Stomach (tissue), 9 donors: ENCODE results near the gene LPAR5. TPM values are rescaled to one million over a fixed set of nuclear protein-coding genes. Genes with fewer than 3 reads are reported as not detected.
"Not testable (repeated sequence)": the region's sequence is repeated elsewhere in the genome, so short reads cannot be mapped to it uniquely, and the experiment has no call there.

Source experiments
- DNase-seq, 2 donors: peaks; one replicate each; pipeline versions ENCODE4 v3.0.0 to v3.0.0-alpha.2; 2013 to 2019
- H3K27ac ChIP-seq, 5 donors: fragments of 200-600 bp in 4 of 5; sonication (generic) in 4 of 5; one replicate each; pipeline ENCODE4 v1.5.1; 2013 to 2019; ENCODE audit warnings: mild to moderate bottlenecking in 1 of 5, moderate library complexity in 1 of 5
- H3K27me3 ChIP-seq, 3 donors: fragments of 200-600 bp; sonication (generic); one replicate each; pipeline ENCODE4 v1.5.1; 2017 to 2019; ENCODE audit warnings: mixed run types in 1 of 3
- H3K36me3 ChIP-seq, 4 donors: fragments of 200-600 bp; sonication (generic); 1 replicate in 3 of 4; 2 replicates in 1 of 4; pipeline ENCODE4 v1.5.1; 2016 to 2019
- H3K4me1 ChIP-seq, 4 donors: fragments of 200-600 bp; sonication (generic); one replicate each; pipeline ENCODE4 v1.5.1; 2016 to 2019
- H3K4me3 ChIP-seq, 4 donors: fragments of 200-600 bp; sonication (generic) in 3 of 4; one replicate each; pipeline ENCODE4 v1.5.1; 2016 to 2019; ENCODE audit warnings: mild to moderate bottlenecking in 1 of 4
- H3K9me3 ChIP-seq, 4 donors: fragments of 200-600 bp; sonication (generic); one replicate each; pipeline ENCODE4 v1.5.1; 2016 to 2019
- CTCF ChIP-seq, 7 experiments: fragments of 450-650 bp in 4 of 7; fragments of 200-600 bp in 3 of 7; sonication (generic) in 3 of 7; IDR thresholded peaks; one replicate each; pipeline ENCODE4 v1.5.1; 2016 to 2019; ENCODE audit warnings: antibody characterized with exemption in 7 of 7, control low read depth in 2 of 7, mild to moderate bottlenecking in 1 of 7
- EP300 ChIP-seq: sonication (generic); formaldehyde crosslinking; IDR thresholded peaks from one replicate; pipeline ENCODE4 v1.6.1; 2017; ENCODE audit warnings: antibody characterized with exemption
- POLR2A ChIP-seq, 4 donors: fragments of 450-650 bp; IDR thresholded peaks; one replicate each; pipeline ENCODE4 v1.6.1; 2016; ENCODE audit warnings: antibody characterized with exemption in 4 of 4, control low read depth in 2 of 4, mild to moderate bottlenecking in 1 of 4, moderate library complexity in 1 of 4
- POLR2AphosphoS5 ChIP-seq, 3 donors: sonication (generic); formaldehyde crosslinking; IDR thresholded peaks; one replicate each; pipeline ENCODE4 v1.6.1; 2016; ENCODE audit warnings: antibody characterized with exemption in 3 of 3
- WGBS, 5 donors: extraction: QIAGEN DNeasy Blood & Tissue Kit in 3 of 5; methylation state at CpG; one replicate each; pipeline versions ENCODE4 v1.1.5 to v1.1.7; 2013 to 2018; 5-methylcytosine and 5-hydroxymethylcytosine counted together
- intact Hi-C: fragments of 100-400 bp; cut with DNase I; formaldehyde crosslinking; loops from one replicate; pipeline ENCODE4 v1.15.1; 2023; ENCODE audit warnings: low total_unique reads
- polyA plus RNA-seq, 3 donors: library from polyadenylated mRNA; stranded (reverse); fragments of 200-250 nt; gene quantifications; one replicate each; pipeline ENCODE4 v1.2.3, GENCODE V29; 2013
- total RNA-seq, 5 donors: library from RNA; depleted of rRNA; stranded (reverse); fragments of >200 nt; gene quantifications; one replicate each; pipeline versions ENCODE4 v1.1.0 to v1.2.3, GENCODE V29; 2014 to 2016
- donor health status: healthy with polysubstance abuse.
- donor health status: Bipolar disorder and iron deficiency.
- donor health status: healthy.

LPAR5 gene
- total and polyA plus RNA-seq, 8 donors, result 1.3 to 33.0 (median 4.5) TPM

DNA sequence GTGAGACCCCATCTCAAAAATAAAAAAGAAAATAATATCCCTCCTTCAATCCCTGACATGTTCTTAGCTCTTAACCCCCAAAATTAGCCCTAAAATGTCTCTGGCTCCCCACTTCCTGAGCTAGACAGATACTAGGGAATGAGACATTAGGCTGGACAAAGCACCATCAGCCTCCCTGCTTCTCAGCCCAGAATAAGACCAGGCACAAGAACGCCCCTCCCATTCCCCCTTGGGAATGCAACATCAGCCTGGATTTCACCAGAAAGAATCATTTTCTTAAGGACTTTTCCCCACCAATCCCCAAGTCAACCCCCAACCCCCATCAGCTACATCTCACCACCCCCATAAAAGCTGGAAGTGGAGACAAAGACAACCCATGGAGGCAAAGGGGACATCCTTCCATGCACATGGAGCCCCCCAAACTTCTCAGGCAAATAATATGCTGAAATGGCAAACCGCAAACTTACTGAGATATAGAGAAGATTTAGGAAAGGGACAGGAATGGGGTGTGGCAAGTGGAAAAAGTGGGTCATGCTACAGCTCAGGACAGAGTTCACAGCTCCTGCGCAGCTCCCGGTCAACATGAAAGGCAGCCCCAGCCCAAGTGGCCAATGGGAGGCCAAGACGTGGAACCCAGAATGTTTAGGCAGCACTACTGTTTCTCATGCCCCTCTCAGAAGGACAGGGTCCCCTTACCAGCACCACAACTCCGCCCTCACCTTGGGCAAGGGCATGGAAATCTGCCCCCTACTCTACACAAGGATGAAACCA is 31.3 kb downstream of the LPAR5 start:
- intact Hi-C loops, result no loop called here
- Histone ChIP-seq H3K36me3 (peaks cover 32 to 38% (median 32%) of the 10 kb centered on the region in 4 donors), H3K27ac (peak overlapping the region; percentile 11 to 99 (median 98)), H3K4me1 (peaks cover 33 to 65% (median 51%) of the 10 kb centered on the region in 4 donors), H3K27me3 (no peaks in the 10 kb centered on the region), H3K4me3 (peak overlapping the region; percentile 81 to 99 (median 96)), H3K9me3 (no peaks in the 10 kb centered on the region)
- WGBS, 5 donors, result 30 to 47% (median 37%) methylated on average over 6 of the region's 6 CpGs
- peak in 1 of 2 donors; percentile 48 for DNase-seq
- no peak for TF ChIP-seq POLR2A (IDR thresholded peaks at IDR 0.05)
- TF ChIP-seq POLR2AphosphoS5 (IDR thresholded peaks at IDR 0.05), result no peak
- no peak for TF ChIP-seq EP300
- TF ChIP-seq CTCF (IDR thresholded peaks at IDR 0.05), result no peak

DNA sequence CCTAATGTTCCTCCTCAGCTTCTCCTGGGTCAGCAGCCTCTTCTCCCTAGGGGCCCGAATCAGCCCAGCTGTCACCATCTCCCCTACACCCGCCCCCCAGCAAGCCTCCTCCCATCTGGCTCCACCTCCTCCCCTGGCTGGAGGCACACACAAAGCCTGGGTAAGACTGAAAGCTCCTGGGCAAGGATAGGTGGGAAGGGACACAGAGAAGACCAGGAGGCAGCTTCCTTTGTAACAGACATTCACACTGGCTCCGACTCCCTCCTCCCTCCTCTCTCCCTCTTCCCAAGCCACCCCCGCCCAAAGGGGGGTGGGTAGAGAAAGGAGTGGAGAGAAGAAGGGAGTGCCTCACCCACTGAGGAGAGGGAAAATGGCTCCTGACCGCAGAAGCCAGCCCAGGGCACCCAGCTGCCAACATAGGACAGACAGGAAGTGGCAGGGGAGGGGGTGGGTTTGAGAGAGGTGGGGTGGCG is 32.6 kb downstream of the LPAR5 start:
- Histone ChIP-seq H3K4me1 (peaks cover 37 to 63% (median 51%) of the 10 kb centered on the region in 4 donors), H3K4me3 (peak overlapping the region; percentile 5 to 94 (median 16)), H3K36me3 (peaks cover 45 to 51% (median 45%) of the 10 kb centered on the region in 4 donors), H3K27ac (peak overlapping the region in 4 of 5 donors; percentile 51 to 98 (median 98)), H3K9me3 (no peaks in the 10 kb centered on the region), H3K27me3 (no peaks in the 10 kb centered on the region)
- no peak for TF ChIP-seq POLR2A (IDR thresholded peaks at IDR 0.05)
- no peak for TF ChIP-seq EP300
- TF ChIP-seq CTCF (IDR thresholded peaks at IDR 0.05), result no peak
- TF ChIP-seq POLR2AphosphoS5 (IDR thresholded peaks at IDR 0.05), result no peak
- peak in 1 of 2 donors; percentile 58 for DNase-seq
- intact Hi-C loops, result no loop called here
- WGBS, 5 donors, result 7 to 23% (median 15%) methylated on average over 5 to 6 of the region's 6 CpGs

GRCh38 chr12:6602526-6602925 is 33.2 kb downstream of the LPAR5 start:
- Histone ChIP-seq H3K27ac (peak overlapping the region in 4 of 5 donors; percentile 51 to 98 (median 98)), H3K4me1 (peaks cover 36 to 57% (median 46%) of the 10 kb centered on the region in 4 donors), H3K27me3 (no peaks in the 10 kb centered on the region), H3K36me3 (peaks cover 51 to 57% (median 51%) of the 10 kb centered on the region in 4 donors), H3K4me3 (no peak overlapping the region), H3K9me3 (no peaks in the 10 kb centered on the region)
- DNase-seq, result no peak
- WGBS, 5 donors, result 57 to 72% (median 62%) methylated on average over 3 of the region's 3 CpGs
- TF ChIP-seq POLR2AphosphoS5 (IDR thresholded peaks at IDR 0.05) (no peak), EP300 (no peak), POLR2A (IDR thresholded peaks at IDR 0.05) (no peak), CTCF (IDR thresholded peaks at IDR 0.05) (no peak)
- intact Hi-C loops, result no loop called here

- H3K9me3 ChIP-seq, intact Hi-C loops, H3K27me3 ChIP-seq, DNase-seq, H3K4me3 ChIP-seq, H3K27ac ChIP-seq: not testable (repeated sequence)
- peaks cover 4 to 24% (median 11%) of the 10 kb centered on the region in 4 donors for H3K4me1 ChIP-seq
- H3K36me3 ChIP-seq, result peaks cover 100% of the 10 kb centered on the region in 4 donors
- WGBS, 5 donors, result 75 to 84% (median 82%) methylated on average over 10 of the region's 10 CpGs
Measured at GRCh38 chr12:6595673-6596072, 40.1 kb downstream of the LPAR5 start.

DNA sequence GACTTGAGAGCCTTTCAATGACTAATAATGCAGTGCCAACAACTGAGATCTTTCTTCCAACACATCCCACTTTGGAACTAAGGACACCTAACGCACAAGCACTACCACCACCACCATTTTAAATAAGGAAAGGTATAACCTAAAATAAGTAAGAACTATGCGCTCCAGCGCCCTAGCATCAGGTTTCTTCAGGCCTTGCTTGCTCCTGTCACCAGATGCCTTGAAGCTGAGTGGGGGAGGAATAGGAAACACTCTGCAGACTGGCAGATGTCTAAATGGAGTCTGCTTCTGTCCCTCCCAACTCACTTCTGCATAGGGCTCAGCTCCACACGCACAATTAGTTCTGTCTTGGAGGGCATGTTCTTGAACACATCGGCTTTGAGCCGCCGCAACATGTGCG is 43.7 kb downstream of the LPAR5 start:
- no peak for DNase-seq
- no peaks in the 10 kb centered on the region for H3K27me3 ChIP-seq
- peaks cover 100% of the 10 kb centered on the region in 4 donors for H3K36me3 ChIP-seq
- TF ChIP-seq EP300, result no peak
- peaks cover 0 to 14% (median 3%) of the 10 kb centered on the region in 4 donors for H3K4me1 ChIP-seq
- H3K4me3 ChIP-seq, result no peak overlapping the region
- H3K9me3 ChIP-seq, result no peaks in the 10 kb centered on the region
- 92 to 95% (median 94%) methylated on average over 8 of the region's 8 CpGs for WGBS, 5 donors
- intact Hi-C loops, result no loop called here
- H3K27ac ChIP-seq, result no peak overlapping the region

DNA sequence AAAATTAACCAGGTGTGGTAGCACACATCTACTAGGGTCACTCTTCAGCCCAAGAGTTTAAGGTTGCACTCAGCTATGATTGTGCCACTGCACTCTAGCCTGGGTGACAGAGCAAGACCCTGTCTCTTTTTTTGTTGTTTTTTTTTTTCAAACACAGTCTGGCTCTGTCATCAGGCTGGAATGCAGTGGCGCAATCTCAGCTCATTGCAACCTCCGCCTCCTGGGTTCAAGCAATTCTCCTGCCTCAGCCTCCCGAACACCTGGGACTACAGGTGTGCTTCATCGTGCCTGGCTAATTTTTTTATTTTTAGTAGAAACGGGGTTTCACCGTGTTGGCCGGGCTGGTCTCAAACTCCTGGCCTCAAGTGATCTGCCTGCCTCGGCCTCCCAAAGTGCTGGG is 49.2 kb downstream of the LPAR5 start:
- H3K27ac ChIP-seq, H3K4me1 ChIP-seq, H3K27me3 ChIP-seq, DNase-seq, H3K4me3 ChIP-seq, intact Hi-C loops, H3K9me3 ChIP-seq: not testable (repeated sequence)
- peaks cover 97 to 100% (median 100%) of the 10 kb centered on the region in 4 donors for H3K36me3 ChIP-seq
- 90 to 98% (median 96%) methylated on average over 8 of the region's 8 CpGs for WGBS, 5 donors
